GM18907 (cell line): Measurements from ENCODE around the gene SNRNP48.
A peak's percentile ranks its signal among the peaks of the same experiment; 100 is the strongest.

ENCODE experiments used
- ATAC-seq: cut with Tn5 transposase; IDR thresholded peaks from one replicate; pipeline ENCODE4 v1.9.1; 2021; ENCODE audit warnings: mild to moderate bottlenecking, moderate library complexity; ENCODE audit not compliant: unreplicated experiment

SNRNP48 gene

GRCh38 chr6:7589949-7590917, at the start of gene SNRNP48:
Gene SNRNP48 (plus strand): TSS chr6:7590198. CDS start chr6:7590258, 60 bp downstream.
- peak; percentile 99 for ATAC-seq

GRCh38 chr6:7540595-7540994, 49.4 kb upstream of the SNRNP48 start:
- no peak for ATAC-seq

- no peak for ATAC-seq
Measured at GRCh38 chr6:7541175-7542064, 48.6 kb upstream of the SNRNP48 start, which contains the start of gene DSP. Gene DSP (plus strand): TSS chr6:7541671. CDS start chr6:7541916, 245 bp downstream.

GRCh38 chr6:7542065-7542873, 47.7 kb upstream of the SNRNP48 start:
- no peak for ATAC-seq

- no peak for ATAC-seq
Measured at GRCh38 chr6:7542874-7543624, 46.9 kb upstream of the SNRNP48 start.

- ATAC-seq: no peak
Measured at GRCh38 chr6:7543789-7544424, 46.1 kb upstream of the SNRNP48 start.

GRCh38 chr6:7544597-7544996, 45.4 kb upstream of the SNRNP48 start:
- ATAC-seq: no peak

GRCh38 chr6:7545316-7546019, 44.5 kb upstream of the SNRNP48 start:
- ATAC-seq: no peak

GRCh38 chr6:7546020-7546369, 44.0 kb upstream of the SNRNP48 start:
- ATAC-seq: no peak

- no peak for ATAC-seq
Measured at GRCh38 chr6:7546383-7546782, 43.6 kb upstream of the SNRNP48 start.

- ATAC-seq: no peak
Measured at GRCh38 chr6:7546896-7547295, 43.1 kb upstream of the SNRNP48 start.

GRCh38 chr6:7547315-7547714, 42.7 kb upstream of the SNRNP48 start:
- ATAC-seq: no peak

GRCh38 chr6:7550433-7550801, 39.6 kb upstream of the SNRNP48 start:
- no peak for ATAC-seq

- ATAC-seq: no peak
Measured at GRCh38 chr6:7554533-7555275, 35.3 kb upstream of the SNRNP48 start.

GRCh38 chr6:7555671-7556070, 34.3 kb upstream of the SNRNP48 start:
- ATAC-seq: no peak

GRCh38 chr6:7556394-7557106, 33.4 kb upstream of the SNRNP48 start:
- no peak for ATAC-seq

GRCh38 chr6:7557652-7558051, 32.3 kb upstream of the SNRNP48 start:
- ATAC-seq: no peak

- ATAC-seq: no peak
Measured at GRCh38 chr6:7558781-7559180, 31.2 kb upstream of the SNRNP48 start.
